GM19193 (cell line): Measurements from ENCODE around the gene MAPK14.

Source experiments
- POLR2A ChIP-seq: IDR thresholded peaks from 4 replicates; pipeline ENCODE4 v1.6.1; 2011; ENCODE audit not compliant: insufficient read depth, insufficient read length; ENCODE audit errors: extremely low read depth

The MAPK14 gene

GRCh38 chr6:36102853-36103252 is 75.2 kb downstream of the MAPK14 start:
- TF ChIP-seq POLR2A, result no peak

GRCh38 chr6:36104836-36105235 is 77.2 kb downstream of the MAPK14 start:
- TF ChIP-seq POLR2A, result no peak

- TF ChIP-seq POLR2A, result no peak
Measured at GRCh38 chr6:36109092-36109491, 81.5 kb downstream of the MAPK14 start.

GRCh38 chr6:36110050-36110449 is 82.4 kb downstream of the MAPK14 start:
- TF ChIP-seq POLR2A, result no peak

- TF ChIP-seq POLR2A, result no peak
Measured at GRCh38 chr6:36110863-36111262, 83.3 kb downstream of the MAPK14 start.

GRCh38 chr6:36111526-36111925 is 83.9 kb downstream of the MAPK14 start:
- TF ChIP-seq POLR2A, result no peak

GRCh38 chr6:36113049-36113448 is 85.4 kb downstream of the MAPK14 start:
- no peak for TF ChIP-seq POLR2A

GRCh38 chr6:36113703-36114102 is 86.1 kb downstream of the MAPK14 start:
- TF ChIP-seq POLR2A, result no peak

GRCh38 chr6:36114798-36115408 is 87.3 kb downstream of the MAPK14 start:
- no peak for TF ChIP-seq POLR2A

- TF ChIP-seq POLR2A, result no peak
Measured at GRCh38 chr6:36115412-36115811, 87.8 kb downstream of the MAPK14 start.

- no peak for TF ChIP-seq POLR2A
Measured at GRCh38 chr6:36116066-36116864, 88.7 kb downstream of the MAPK14 start.

- TF ChIP-seq POLR2A, result no peak
Measured at GRCh38 chr6:36116943-36117342, 89.3 kb downstream of the MAPK14 start.

GRCh38 chr6:36117658-36118549 is 90.3 kb downstream of the MAPK14 start:
- TF ChIP-seq POLR2A, result no peak

GRCh38 chr6:36118550-36119107 is 91.0 kb downstream of the MAPK14 start:
- TF ChIP-seq POLR2A, result no peak

- TF ChIP-seq POLR2A, result no peak
Measured at GRCh38 chr6:36119209-36119608, 91.6 kb downstream of the MAPK14 start.
